GM21737 (cell line): ENCODE data around the gene ABLIM3.

Source experiments
- ATAC-seq: cut with Tn5 transposase; IDR thresholded peaks from one replicate; pipeline ENCODE4 v1.9.1; 2021; ENCODE audit warnings: mild to moderate bottlenecking, moderate library complexity; ENCODE audit not compliant: unreplicated experiment

ABLIM3 gene

DNA sequence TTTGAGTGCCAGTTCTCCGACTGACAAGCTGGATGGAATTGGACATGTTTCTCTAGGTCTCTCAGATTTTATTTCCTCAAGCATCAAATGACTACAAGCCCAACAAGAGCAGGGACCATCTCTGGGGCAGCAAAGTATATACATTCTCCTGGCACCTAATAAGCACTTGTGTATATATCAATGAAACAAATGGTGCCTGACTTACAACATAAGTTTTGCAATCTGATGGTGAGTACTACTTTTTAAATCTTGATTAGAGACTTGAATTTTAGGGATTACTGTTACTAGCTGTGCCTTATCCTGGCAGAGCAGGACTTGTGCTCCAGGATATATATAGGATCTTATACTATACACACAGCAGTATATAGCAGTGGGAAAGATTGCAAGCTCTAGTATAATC, 8.8 kb upstream of the ABLIM3 start:
- ATAC-seq, result no peak

DNA sequence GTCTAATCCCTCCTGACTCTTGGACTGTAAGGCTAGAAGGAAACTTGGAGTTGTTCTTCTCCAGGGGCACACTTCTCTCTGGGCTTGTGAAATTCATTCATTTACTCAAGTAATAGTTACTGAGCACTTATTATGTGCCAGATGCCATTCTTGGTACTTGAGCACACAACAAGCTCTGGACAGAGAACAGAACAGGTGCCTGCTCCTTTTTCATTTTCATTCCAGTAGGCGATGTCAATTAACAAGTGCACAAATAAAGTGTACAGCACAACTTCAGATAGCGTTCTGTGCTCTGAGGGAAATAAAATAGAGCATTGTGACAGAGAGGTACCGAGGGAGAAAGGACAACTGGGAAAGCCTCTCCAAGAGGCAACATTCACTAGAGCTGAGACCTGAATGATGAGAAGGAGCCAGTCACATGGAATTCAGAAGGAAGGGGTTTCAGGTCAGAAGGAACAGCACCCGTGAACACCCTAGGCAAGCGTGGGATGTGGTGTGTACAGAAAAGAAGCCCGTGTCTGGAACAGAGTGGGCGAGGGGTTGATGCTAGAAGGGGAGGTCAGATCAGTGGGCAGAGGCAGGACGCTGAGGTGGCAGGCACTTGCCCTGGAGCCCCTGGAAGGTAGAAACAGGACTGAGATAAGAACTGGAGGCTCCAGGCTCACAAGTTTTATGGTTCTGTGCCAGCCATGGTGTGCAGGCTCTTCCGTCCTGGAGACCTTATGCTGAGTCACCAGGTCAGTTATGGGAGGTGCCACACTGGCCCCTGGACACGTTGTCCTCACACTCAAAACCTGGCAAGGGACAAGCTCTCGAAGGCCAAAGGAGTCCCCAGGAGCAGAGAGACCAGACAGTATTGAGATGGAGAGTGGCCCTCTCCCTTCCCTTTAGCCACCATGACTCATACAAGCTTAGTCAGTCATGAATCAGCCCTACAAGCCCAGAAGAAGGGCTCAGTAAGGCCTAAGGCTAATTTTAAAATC, 7.2 kb upstream of the ABLIM3 start:
- no peak for ATAC-seq

DNA sequence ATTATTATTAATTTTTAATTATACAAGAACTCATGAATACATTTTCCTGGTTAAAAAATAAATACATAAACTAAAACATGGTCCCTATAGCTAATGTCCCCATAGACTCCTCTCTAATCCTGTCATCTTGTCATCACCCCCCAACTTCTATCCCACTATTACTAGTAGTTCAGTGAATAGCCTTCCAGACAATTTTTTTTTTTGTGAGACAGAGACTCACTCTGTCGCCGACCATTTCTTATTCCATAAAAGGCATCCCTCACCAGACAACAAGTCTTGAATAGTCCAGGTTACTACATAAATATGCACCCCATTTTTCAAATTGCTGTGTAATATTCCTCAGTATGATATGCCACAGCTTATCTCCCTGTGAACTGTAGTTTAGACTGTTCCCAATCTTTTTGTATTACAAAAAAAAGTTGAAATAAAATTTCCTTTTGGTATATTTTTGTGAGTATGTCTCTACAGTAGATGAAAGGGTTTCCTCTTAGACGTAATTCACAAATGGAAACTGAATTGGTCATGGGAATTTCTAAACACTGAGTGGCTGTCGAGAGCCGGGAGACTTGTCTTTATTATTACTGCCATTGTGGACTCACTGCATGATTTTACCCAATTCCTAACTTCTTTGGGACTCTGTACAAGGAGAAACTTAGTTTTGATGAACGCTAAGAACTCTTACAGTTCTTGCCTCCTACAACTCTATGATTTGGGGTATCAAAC, 6.4 kb upstream of the ABLIM3 start:
- no peak for ATAC-seq

DNA sequence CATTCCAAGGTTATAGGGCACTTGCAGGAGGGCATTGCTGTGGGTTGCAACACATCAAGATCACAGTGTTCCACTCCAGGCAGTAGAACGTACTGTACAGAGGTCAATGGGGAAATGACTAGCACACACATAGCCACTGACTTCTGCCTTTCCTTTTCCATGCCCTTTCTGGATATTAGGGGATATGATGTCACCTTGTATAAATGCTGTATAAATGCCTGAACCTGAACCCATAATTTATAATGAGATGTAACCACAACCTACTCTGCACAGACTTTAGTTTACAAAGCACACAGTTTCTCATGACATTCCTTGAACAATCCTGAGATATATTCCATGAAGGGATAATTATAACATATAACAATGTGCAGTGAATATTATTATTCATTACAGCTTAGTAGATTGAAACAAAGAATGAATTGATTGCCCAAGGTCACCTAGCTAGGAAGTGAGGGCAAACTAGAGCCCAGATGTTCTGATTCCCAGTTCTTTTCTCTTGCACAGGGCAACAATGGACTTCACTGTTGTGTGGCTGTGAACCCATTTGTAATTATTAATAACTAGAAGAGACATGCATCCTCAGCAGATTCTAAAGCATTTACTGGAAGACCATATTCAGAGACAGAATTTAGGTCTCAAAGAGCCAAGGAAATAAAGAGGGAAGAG, 5.6 kb upstream of the ABLIM3 start:
- no peak for ATAC-seq

DNA sequence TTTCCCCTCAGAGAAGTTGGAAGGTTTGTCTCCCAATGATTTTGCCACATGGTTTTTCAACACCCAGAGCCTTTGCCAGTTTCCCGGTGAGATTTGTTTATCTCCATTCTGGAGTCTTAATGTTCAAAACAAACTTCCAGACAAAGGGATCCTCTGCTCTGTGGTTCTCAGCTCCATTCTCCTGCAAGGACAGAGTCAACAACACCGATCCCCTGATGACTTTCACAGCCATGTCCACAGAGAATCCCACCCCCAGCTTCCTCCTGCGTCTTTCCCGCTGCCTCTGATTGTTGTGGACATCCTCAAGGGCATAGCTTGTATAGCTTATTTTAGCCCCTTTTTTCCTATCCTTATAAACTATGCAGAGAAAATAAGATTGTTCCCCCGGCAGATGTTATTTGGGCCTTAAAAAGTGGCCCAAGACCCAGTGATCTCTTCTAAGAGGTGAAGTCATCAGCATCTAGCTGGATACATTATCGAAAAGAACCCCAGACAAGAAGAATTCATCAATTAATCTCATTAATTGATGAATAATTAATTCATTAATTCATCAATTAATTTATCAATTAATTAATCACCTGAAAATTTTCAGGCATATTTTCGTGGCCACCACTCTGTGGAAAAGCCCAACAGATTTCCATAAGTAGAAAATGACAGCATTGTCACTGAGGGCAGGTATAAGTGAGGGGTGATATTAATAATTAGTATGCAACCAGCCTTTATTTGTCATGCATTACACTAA, 2.9 kb upstream of the ABLIM3 start:
- ATAC-seq, result no peak

DNA sequence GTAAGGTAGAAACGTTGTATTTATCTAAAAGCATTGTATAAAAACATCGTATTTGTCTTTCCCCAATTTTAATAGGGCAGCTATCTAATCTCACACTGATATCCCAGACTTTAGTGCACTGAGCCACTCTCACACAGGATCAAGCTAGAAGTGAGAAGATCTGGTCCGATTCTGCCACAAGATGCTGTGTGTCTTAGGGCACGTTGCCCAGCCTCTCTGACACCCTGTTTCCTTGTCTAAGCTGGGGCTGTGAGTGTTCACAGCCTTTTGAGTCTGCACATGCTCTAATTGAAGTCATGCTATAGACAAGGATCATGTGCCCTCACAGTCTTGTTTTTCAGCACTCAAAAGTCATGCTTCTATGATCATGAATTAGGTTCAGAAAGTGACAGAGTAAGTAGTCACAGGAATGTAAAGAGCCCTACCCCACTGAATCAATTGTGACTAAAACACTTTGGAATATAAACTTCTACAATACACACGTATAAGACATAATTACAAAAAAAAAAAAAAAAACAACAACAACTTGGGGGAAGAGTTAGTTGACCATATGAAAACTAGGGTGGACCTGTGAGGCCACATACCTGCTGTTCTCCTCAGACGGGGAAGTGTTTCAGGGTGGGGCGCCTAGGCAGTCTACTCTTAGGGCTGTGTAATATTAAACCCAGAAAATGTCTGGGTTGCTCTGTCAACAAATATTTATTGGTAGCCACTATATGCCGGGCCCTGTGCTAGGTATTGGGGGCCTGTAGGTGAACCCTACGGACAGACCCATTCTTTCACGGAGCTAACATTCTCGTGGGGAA, 893 bp upstream of the ABLIM3 start:
- no peak for ATAC-seq

DNA sequence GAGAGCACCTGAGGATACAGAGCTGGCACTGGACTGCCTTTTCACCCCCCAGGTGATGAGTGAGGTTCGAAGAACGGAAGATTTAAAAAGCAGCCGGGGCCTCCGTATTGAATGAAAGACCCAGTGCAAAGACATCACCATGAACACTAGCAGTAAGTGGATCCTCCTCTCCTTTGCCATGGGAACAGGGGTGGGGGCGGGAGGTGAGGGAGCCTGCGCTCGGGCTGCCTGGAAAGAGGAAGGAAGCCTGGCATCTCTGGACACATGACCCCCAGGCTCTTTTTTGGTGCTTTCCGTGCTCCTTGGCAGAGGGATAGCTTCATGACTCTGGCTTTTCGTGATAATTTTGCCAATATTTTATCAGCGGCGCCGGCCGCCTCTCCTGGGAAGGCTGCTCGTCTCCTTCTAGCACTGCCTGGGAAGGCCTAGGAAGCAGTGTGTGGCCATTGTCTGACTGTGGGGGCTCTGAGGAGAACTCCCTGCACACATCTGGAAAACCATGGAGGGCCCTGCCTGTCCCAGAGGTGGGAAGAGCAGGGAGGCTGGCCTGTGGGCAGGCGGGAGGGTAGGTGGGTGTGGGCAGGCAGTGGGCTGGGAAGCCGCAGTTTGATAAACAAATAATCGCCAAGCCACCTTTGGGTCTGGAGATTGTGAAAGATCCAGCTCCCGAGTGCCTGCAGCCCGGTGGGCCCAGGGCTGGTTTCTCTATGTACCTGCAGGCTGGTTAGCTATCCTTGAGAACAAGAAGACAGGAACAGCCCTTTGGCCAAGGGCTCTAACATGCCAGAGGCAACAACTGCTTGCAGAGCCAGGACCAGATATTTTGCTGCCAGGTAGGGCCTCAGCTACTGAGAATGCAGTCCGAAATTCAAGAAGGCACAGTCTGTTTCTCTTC, 911 bp downstream of the ABLIM3 start:
- no peak for ATAC-seq

DNA sequence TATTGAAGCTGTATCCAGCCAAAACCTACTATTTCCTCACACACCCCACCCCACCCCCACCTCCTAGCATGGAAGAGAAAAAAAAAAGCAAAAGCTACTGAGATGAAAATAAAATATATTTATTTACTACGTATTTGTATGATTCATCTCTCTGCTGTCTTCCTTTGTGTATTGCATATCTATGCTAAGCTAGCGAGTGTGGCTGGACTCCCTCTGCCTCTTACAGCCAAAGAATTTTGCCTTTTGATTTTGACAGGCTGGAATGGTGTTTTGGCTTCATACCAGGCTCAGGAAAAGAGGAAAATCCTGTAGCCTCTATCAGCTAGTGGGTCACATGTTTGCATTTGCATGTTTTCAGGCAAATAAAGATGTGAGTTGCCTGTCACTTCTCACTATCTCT, 2.2 kb downstream of the ABLIM3 start:
- ATAC-seq, result no peak

DNA sequence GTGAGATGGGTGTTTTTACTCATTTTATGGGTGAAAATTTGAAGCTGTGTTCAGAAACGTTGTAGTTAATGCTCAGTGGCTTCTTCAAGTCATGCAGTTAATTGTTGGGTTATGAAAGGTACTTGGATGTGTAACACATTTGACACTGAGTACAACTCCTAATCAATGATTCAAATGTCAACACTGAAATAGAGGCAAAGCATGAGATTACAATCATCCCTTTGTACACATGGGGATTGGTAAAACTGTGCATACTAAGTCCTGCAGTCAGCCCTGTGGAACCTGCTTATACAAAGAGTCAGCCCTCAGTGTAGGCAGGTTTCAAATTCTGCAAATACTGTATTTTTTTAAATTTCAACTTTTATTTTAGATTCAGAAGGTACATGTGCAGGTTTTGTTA, 3.3 kb downstream of the ABLIM3 start:
- ATAC-seq, result no peak

DNA sequence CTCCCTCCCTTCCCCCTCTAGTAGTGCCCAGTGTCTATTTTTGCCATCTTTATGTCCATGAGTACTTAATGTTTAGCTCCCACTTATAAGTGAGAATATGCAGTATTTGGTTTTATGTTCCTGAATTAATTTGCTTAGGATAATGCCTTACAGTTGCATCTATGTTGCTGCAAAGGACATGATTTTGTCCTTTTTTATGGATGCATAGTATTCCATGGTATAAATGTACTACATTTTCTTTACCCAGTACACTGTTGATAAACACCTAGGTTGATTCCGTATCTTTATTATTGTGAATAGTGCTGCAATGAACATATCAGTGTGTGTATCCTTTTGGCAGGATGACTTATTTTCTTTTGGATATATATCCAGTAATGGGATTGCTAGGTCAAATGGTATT, 3.8 kb downstream of the ABLIM3 start:
- no peak for ATAC-seq

DNA sequence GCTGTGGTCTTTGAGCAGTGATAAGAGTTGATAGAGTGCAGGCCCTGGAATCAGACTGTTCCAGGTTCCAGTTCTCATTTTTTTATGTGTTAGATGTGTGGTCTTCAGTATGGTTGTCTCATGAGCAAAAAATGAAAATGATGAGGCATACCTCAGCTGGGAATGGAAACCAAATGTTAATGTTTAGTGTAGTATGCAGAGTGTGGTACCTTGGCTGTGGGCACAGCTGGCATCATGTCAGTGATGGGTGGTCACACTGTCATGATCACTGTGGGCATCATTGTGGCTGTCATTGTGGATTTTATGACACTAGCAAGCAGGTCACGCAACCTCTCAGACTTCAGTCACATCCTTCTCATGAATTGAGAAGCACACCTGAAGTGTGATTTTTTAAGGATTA, 6.4 kb downstream of the ABLIM3 start:
- ATAC-seq, result no peak

DNA sequence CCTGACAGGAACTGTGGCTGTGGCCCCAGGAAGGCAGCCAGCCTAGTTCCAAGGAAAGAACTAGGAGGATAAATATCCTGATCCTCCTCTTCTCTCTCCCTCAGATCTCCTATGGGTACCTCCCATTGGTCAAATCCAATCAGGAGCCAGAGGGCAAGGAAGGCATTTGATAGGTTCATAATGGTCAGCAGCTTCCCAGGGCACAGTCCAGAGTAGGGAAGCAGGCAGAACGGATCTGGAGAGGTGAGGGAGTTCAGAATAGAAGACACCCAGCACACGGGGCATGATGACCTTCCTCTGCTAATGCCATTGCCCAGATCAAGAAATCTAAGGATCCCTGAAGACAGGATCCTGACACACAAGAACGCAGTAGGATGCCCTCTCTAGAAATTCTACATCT, 8.6 kb downstream of the ABLIM3 start:
- no peak for ATAC-seq

DNA sequence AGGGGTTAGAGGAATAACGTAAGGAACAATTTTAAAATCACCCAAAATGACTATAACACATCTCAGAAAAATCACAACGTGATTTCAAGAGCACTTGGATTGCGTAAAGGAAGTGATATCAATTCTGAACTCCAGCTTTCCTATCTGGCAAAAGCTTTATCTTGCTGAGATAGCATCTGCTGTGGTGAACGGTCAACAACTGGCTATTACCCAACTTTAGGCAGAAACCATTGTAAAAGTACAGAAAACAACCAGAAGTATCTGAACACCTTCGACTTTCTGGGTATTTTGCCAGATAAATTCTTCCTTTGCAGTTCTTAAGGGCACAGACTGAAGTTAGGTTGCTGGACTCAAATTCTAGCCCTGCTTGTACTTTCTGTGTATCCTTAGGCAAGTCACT, 9.2 kb downstream of the ABLIM3 start:
- no peak for ATAC-seq

DNA sequence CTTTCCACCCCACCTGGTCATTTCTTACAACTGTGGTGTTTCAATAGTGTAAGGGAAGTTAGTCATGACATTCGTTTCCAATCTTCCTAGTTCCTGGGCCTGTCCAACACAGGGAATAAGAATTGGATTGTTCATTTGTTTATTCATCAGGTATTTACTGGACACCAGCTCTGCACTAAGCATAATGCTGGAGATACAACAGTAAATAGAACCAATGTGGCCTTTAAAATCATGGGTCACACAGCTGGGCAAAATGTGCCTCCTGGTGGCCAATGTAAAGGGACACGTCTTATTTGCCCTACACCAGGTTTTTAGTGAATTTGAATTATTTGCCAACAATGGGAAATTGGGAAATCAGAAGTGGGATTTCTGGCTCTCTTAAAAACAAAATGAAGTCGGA, 10.4 kb downstream of the ABLIM3 start:
- no peak for ATAC-seq

DNA sequence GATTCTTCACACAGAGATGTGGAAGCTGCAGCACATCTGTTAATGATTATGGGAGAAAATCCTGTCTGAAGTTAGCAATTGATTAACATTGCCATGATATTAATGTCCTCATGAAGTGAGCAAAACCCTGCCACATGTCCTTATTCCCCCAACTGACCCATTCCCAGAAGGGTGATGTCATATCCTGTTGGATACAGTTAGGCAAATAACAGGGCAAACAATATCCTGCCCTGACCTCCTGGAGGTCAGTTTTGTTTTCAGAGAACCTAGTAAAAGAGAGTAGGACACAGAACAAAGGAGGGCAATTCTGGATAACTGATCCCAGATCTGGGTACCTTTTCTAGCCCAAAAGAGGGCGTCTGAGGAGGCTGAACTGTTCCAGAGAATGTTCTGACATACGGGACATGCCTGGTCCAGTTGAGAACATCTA, 11.0 kb downstream of the ABLIM3 start:
- ATAC-seq, result no peak

DNA sequence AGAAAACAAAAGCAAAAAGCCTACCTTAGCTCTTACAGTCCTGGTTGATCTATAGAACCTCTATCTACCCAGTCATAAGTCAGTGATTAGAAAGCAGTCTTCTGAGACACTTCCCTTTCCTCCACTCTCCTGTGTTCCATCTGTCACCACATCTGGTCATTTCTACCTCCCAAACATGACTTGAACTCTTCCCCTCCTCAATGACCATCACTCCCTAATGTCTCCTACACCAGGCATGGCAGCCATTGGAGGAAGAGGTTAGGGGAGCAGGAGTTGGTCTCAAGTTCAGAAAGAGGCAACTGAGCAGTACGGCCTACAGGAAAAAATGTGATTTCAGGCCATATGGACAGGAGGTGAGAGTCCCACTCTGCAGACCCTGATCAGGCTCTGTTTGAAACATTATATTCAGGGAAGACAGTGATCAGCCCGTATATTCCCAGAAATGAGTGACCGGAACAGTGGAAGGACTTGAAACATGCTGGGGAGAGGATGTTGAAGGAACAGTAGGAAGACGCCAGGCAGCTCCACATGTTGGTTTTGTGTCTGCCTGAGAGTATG, 12.0 kb downstream of the ABLIM3 start:
- ATAC-seq, result no peak

DNA sequence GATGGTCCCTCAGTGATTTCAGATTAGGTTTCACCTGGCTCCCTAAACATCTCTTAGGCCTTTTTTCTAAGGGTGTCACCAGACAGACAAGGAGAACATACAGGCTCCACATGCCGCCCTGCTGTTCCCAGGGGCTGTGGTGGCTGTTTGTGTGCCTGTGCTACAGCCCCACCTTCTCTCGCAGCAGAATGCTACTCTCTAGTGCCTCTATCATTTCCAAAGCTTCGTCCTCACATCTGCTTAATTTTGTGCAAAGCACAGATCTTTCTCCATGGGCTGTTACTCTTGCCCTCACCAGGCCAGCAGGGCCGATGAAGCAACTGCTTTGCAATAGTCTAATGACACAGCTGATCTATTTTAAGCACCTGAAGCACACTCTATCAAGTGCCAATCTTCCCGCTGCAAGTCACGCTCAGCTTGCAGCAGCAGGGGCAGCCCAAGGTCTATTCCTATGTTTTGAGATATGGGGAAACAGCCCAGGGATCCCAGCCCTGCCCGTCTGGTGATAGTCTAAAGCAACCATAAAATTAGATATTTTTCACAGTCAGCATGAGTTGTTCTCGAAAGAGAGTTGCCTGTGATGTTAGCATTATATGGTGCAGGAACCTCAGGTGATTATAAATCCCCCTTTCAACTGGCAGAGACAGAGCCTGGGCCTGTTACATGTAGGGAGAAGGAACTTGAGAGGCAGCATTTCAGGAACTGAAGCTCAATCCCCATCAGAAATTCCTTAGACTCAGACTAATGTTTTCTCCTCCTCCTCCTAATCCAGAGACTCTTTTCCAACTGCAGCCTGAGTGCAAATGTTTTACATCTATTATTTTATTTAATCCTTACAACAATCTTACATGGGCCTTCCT, 12.7 kb downstream of the ABLIM3 start:
- ATAC-seq, result no peak

DNA sequence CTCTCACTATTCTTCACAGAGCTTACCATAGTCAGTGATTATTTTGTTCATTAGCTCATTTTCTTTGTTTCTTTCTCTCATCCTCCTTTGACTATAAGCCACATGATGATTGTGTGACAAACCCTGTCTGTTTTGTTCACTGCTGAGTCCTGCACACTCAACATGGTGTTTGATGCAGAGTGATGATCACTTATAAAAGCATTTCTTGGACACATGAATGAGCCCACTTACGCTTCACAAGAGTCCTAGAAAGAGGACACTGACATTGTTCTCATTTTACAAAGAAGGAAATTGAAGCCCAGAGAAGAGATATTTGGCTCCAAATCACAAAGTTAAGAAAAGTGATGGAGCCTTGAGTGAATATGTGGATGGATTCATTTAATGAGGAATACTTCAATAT, 13.4 kb downstream of the ABLIM3 start:
- ATAC-seq, result no peak
